Measurements from ENCODE around the gene ZNF487.

Gene ZNF487

DNA sequence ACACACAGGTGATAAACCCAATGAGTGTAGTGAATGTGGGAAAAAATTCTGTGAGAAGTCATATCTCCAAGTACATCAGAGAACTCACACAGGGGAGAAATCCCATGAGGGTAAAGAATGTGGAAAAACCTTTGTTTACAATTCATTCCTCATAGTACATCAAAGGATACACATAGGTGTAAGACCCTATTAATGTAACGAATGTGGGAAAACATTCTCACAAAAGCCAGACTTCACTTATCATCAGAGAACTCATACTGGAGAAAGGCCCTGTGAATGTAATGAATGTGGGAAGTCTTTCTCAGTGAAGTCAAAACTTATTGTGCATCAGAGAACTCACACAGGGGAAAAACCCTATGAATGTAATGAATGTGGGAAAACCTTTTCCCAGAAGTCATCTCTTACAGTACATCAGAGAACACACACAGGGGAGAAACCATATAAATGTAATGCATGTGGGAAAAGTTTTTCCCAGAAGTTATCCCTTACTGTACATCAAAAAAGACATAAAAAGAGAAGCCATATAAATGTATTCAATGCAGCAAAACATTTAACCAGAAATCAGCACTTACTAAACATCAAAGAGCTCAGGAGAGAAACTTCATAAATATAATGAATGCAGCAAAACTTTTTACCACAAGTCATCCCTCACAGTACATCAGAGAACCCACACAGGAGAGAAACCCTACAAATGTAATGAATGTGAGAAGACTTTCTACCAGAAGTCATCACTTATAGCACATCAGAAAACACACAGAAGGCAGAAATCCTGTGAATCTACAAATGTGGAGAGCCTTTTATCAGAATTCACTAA lies 87.7 kb downstream of the ZNF487 start:
- no peak for TF ChIP-seq CTCF (IDR thresholded peaks at IDR 0.05; ENCODE audit: borderline replicate concordance, control extremely low read depth, extremely low read depth, insufficient read depth, missing control alignments)
- no peak for DNase-seq (ENCODE audit: low spot score)
- in situ Hi-C loops (cut with MboI; ENCODE audit: low sequenced_read_pairs, unreplicated experiment) = no loop called here

All from GM13976 (cell line).